CD1c-positive myeloid dendritic cell (primary cell): ENCODE results near the gene OPCML.

Source experiments
- DNase-seq: peaks from one replicate; pipeline ENCODE4 v3.0.0-alpha.2; 2016; ENCODE audit errors: extremely low spot score

The OPCML gene

GRCh38 chr11:132669949-132670348 is 862.4 kb downstream of the OPCML start:
- DNase-seq, result no peak

GRCh38 chr11:132665205-132665604 is 867.1 kb downstream of the OPCML start:
- no peak for DNase-seq

GRCh38 chr11:132658696-132659095 is 873.6 kb downstream of the OPCML start:
- DNase-seq, result no peak

- DNase-seq, result no peak
Observed at GRCh38 chr11:132658004-132658403, 874.3 kb downstream of the OPCML start.

- no peak for DNase-seq
Observed at GRCh38 chr11:132655187-132655855, 877.0 kb downstream of the OPCML start.

GRCh38 chr11:132653237-132653636 is 879.1 kb downstream of the OPCML start:
- DNase-seq, result no peak

GRCh38 chr11:132650969-132651720 is 881.2 kb downstream of the OPCML start:
- no peak for DNase-seq

GRCh38 chr11:132649277-132649676 is 883.0 kb downstream of the OPCML start:
- no peak for DNase-seq

- DNase-seq, result no peak
Observed at GRCh38 chr11:132648851-132649250, 883.5 kb downstream of the OPCML start.

GRCh38 chr11:132646890-132647289 is 885.4 kb downstream of the OPCML start:
- DNase-seq, result no peak

GRCh38 chr11:132644520-132645239 is 887.6 kb downstream of the OPCML start:
- DNase-seq, result no peak

GRCh38 chr11:132643239-132643638 is 889.1 kb downstream of the OPCML start:
- no peak for DNase-seq

GRCh38 chr11:132640952-132641351 is 891.3 kb downstream of the OPCML start:
- no peak for DNase-seq

- DNase-seq, result no peak
Observed at GRCh38 chr11:132639986-132640385, 892.3 kb downstream of the OPCML start.

GRCh38 chr11:132639403-132639802 is 892.9 kb downstream of the OPCML start:
- DNase-seq, result no peak

- DNase-seq, result no peak
Observed at GRCh38 chr11:132638423-132638822, 893.9 kb downstream of the OPCML start.

- no peak for DNase-seq
Observed at GRCh38 chr11:132636523-132636922, 895.8 kb downstream of the OPCML start.

- no peak for DNase-seq
Observed at GRCh38 chr11:132632641-132633124, 899.6 kb downstream of the OPCML start.

GRCh38 chr11:132631989-132632388 is 900.3 kb downstream of the OPCML start:
- DNase-seq, result no peak

- no peak for DNase-seq
Observed at GRCh38 chr11:132627981-132628380, 904.3 kb downstream of the OPCML start.

- no peak for DNase-seq
Observed at GRCh38 chr11:132626446-132626845, 905.9 kb downstream of the OPCML start.

GRCh38 chr11:132623511-132623910 is 908.8 kb downstream of the OPCML start:
- no peak for DNase-seq
